HepG2 (cell line): Measurements from ENCODE around the gene SSNA1. TPM values are rescaled to one million over a fixed set of nuclear protein-coding genes. Genes with fewer than 3 reads are reported as not detected.

Experiments used
- ATAC-seq: fragments of 200-7000 bp; cut with Tn5 transposase; 3 replicates; pipeline ENCODE4 v1.9.1; 2020; ENCODE audit warnings: mild to moderate bottlenecking, moderate library complexity
- BruUV-seq: library from RNA; stranded (reverse); fragments of 400-500 nt; replicated peaks from 2 replicates; lab custom pipeline; 2021; lab: Mats Ljungman, UMichigan
- CTCF ChIA-PET: fragments of 300-600 bp; formaldehyde crosslinking; extraction: SDS; loops from one replicate; lab custom pipeline; 2021; ENCODE audit warnings: low total read pairs, inconsistent platforms, low intra/inter-chr PET ratio; lab: Yijun Ruan, JAX
- POLR2A ChIA-PET: fragments of 350-600 bp; sonication (Branson Sonifier 250); formaldehyde crosslinking; loops from one replicate; lab custom pipeline; 2020; ENCODE audit warnings: antibody characterized with exemption, inconsistent platforms; lab: Yijun Ruan, JAX
- DNase-seq: peaks from one replicate; pipeline ENCODE4 v3.0.0-alpha.2; 2015; ENCODE audit warnings: low spot score
- FAIRE-seq: peaks from 3 replicates; lab custom pipeline; 2011; peaks lifted over from hg19 to GRCh38; lab: Jason Lieb, UNC
- H2AFZ ChIP-seq: one replicate; pipeline ENCODE4 v1.6.1; 2011; ENCODE audit warnings: low read length, inconsistent platforms
- H3K27ac ChIP-seq: fragments of 300-600 bp; 3 replicates; pipeline ENCODE4 v1.8.0; 2011; ENCODE audit warnings: mixed run types, mild to moderate bottlenecking, mixed read lengths, low read length, inconsistent platforms; ENCODE audit not compliant: insufficient read depth; ENCODE audit errors: extremely low read length
- H3K27me3 ChIP-seq, 2 experiments: fragments of 200-600 bp in 1 of 2; 2 replicates in 1 of 2; 3 replicates in 1 of 2; pipeline versions ENCODE4 v1.6.0 to v1.8.0; 2011; ENCODE audit warnings: low read length in 2 of 2, mild to moderate bottlenecking in 2 of 2, moderate library complexity in 2 of 2, inconsistent platforms in 1 of 2; ENCODE audit not compliant: insufficient read depth in 2 of 2, control insufficient read depth in 1 of 2
- H3K36me3 ChIP-seq, 2 experiments: fragments of 200-600 bp in 1 of 2; replicated peaks in 1 of 2; 2 replicates in 1 of 2; 3 replicates in 1 of 2; pipeline versions ENCODE4 v1.5.1 to v1.8.0; 2011; ENCODE audit warnings: low read length in 2 of 2, inconsistent platforms in 1 of 2; ENCODE audit not compliant: insufficient read depth in 2 of 2, control insufficient read depth in 1 of 2
- H3K4me1 ChIP-seq: 2 replicates; pipeline ENCODE4 v1.5.1; 2012; ENCODE audit warnings: low read length, inconsistent platforms; ENCODE audit not compliant: insufficient read depth
- H3K4me2 ChIP-seq: 2 replicates; pipeline ENCODE4 v1.6.0; 2011; ENCODE audit warnings: low read depth, low read length, inconsistent platforms
- H3K4me3 ChIP-seq, 3 experiments: fragments of 200-600 bp in 1 of 3; sonication (generic), shearing (Covaris generic) in 1 of 3; replicated peaks in 1 of 3; 2 replicates each; pipeline ENCODE4 v1.5.1; 2011 to 2016; ENCODE audit warnings: low read length in 3 of 3, inconsistent platforms in 2 of 3, low read depth in 2 of 3, mild to moderate bottlenecking in 2 of 3, control low read depth in 1 of 3, mixed read lengths in 1 of 3; ENCODE audit not compliant: insufficient read depth in 1 of 3
- H3K79me2 ChIP-seq: one replicate; pipeline ENCODE4 v1.6.1; 2011; ENCODE audit warnings: low read length, inconsistent platforms; ENCODE audit not compliant: insufficient read depth
- H3K9ac ChIP-seq: 2 replicates; pipeline ENCODE4 v1.6.0; 2011; ENCODE audit warnings: mild to moderate bottlenecking, low read depth, low read length, inconsistent platforms; ENCODE audit not compliant: insufficient read depth
- H3K9me3 ChIP-seq: 2 replicates; pipeline ENCODE4 v1.5.1; 2012; ENCODE audit warnings: mild to moderate bottlenecking, low read length
- H4K20me1 ChIP-seq: 2 replicates; pipeline ENCODE4 v1.6.0; 2011; ENCODE audit warnings: inconsistent platforms, mild to moderate bottlenecking, low read length, moderate library complexity; ENCODE audit not compliant: insufficient read depth
- ARNT2 ChIP-seq: sonication (generic); formaldehyde crosslinking; IDR thresholded peaks from 2 replicates; pipeline ENCODE4 v1.8.0; 2022; ENCODE audit warnings: mild to moderate bottlenecking, low read depth, missing genetic modification reagents, moderate library complexity
- ATF1 ChIP-seq: IDR thresholded peaks from 2 replicates; pipeline ENCODE4 v1.6.1; 2016; ENCODE audit warnings: mild to moderate bottlenecking, control low read depth
- CAMTA2 ChIP-seq: sonication (generic); formaldehyde crosslinking; IDR thresholded peaks from 2 replicates; pipeline ENCODE4 v1.4.0; 2020; ENCODE audit warnings: mild to moderate bottlenecking, missing genetic modification reagents, borderline replicate concordance
- JUND ChIP-seq: sonication (generic); formaldehyde crosslinking; IDR thresholded peaks from 2 replicates; pipeline ENCODE4 v1.8.0; 2022; ENCODE audit warnings: mild to moderate bottlenecking, missing genetic modification reagents
- KLF12 ChIP-seq: sonication (generic); formaldehyde crosslinking; IDR thresholded peaks from 2 replicates; pipeline ENCODE4 v1.4.0; 2020; ENCODE audit warnings: missing genetic modification reagents, borderline replicate concordance
- MTA1 ChIP-seq: sonication (generic); formaldehyde crosslinking; IDR thresholded peaks from 2 replicates; pipeline ENCODE4 v1.4.0; 2020; ENCODE audit warnings: missing genetic modification reagents, mild to moderate bottlenecking, borderline replicate concordance
- RERE ChIP-seq: IDR thresholded peaks from 2 replicates; pipeline ENCODE4 v1.6.1; 2016; ENCODE audit warnings: low read depth, missing genetic modification reagents, missing compliant biosample characterization
- SAP130 ChIP-seq: IDR thresholded peaks from 2 replicates; pipeline ENCODE4 v1.6.1; 2016; ENCODE audit warnings: low read depth
- TP53 ChIP-seq: sonication (generic); formaldehyde crosslinking; conservative IDR thresholded peaks from 2 replicates; pipeline ENCODE4 v1.4.0; 2020; ENCODE audit warnings: missing genetic modification reagents
- UBTF ChIP-seq: sonication (generic); formaldehyde crosslinking; IDR thresholded peaks from 2 replicates; pipeline ENCODE4 v1.4.0; 2020; ENCODE audit warnings: mild to moderate bottlenecking, missing genetic modification reagents
- XRCC5 ChIP-seq: fragments of 200-400 bp; formaldehyde crosslinking; optimal IDR thresholded peaks from 2 replicates; pipeline ENCODE3; 2017; ENCODE audit warnings: mild to moderate bottlenecking, low read length
- ZNF10 ChIP-seq: sonication (generic); formaldehyde crosslinking; IDR thresholded peaks from 2 replicates; pipeline ENCODE4 v1.4.0; 2020; ENCODE audit warnings: mild to moderate bottlenecking, low read depth, missing genetic modification reagents, borderline replicate concordance
- ZNF446 ChIP-seq: sonication (generic); formaldehyde crosslinking; IDR thresholded peaks from 2 replicates; pipeline ENCODE4 v1.5.0; 2020; ENCODE audit warnings: mild to moderate bottlenecking, missing genetic modification reagents
- ZNF784 ChIP-seq: sonication (generic); formaldehyde crosslinking; IDR thresholded peaks from 2 replicates; pipeline ENCODE4 v1.5.1; 2020; ENCODE audit warnings: missing genetic modification reagents, mild to moderate bottlenecking, borderline replicate concordance
- ZNF790 ChIP-seq: sonication (generic); formaldehyde crosslinking; IDR thresholded peaks from 2 replicates; pipeline ENCODE4 v1.8.0; 2022; ENCODE audit warnings: missing genetic modification reagents, mild to moderate bottlenecking, borderline replicate concordance
- ZNF839 ChIP-seq: sonication (generic); formaldehyde crosslinking; IDR thresholded peaks from 2 replicates; pipeline ENCODE4 v1.4.0; 2020; ENCODE audit warnings: missing genetic modification reagents, mild to moderate bottlenecking, borderline replicate concordance
- ZSCAN12 ChIP-seq: sonication (generic); formaldehyde crosslinking; IDR thresholded peaks from 2 replicates; pipeline ENCODE4 v1.9.0; 2021; ENCODE audit warnings: mild to moderate bottlenecking, missing genetic modification reagents
- WGBS: methylation state at CpG from one replicate; pipeline ENCODE4 v1.1.6; 2017; ENCODE audit warnings: low lambda C conversion rate; 5-methylcytosine and 5-hydroxymethylcytosine counted together
- in situ Hi-C: cut with HindIII; loops from 2 replicates; pipeline ENCODE4 v1.10.0; 2017; ENCODE audit warnings: low pct_unique_long_range_greater_than_20kb; ENCODE audit not compliant: extremely low pct_ligation_motif_present
- intact Hi-C: fragments of 100-400 bp; cut with micrococcal nuclease; formaldehyde crosslinking; loops from one replicate; pipeline ENCODE4 v1.10.0; 2022; ENCODE audit not compliant: unreplicated experiment
- polyA plus RNA-seq, 8 experiments: library from polyadenylated mRNA; depleted of rRNA in 3 of 8; stranded (reverse) in 7 of 8; unstranded in 1 of 8; fragments of >200 nt; fragmentation: Illumina TruSeq in 4 of 8; extraction: Trizol in 4 of 8; gene quantifications; 2 replicates each; pipeline versions ENCODE4 v1.2.1 to v1.2.3, GENCODE V29; 2011 to 2016; ENCODE audit warnings: low read depth in 4 of 8, missing spikeins in 1 of 8, mixed read lengths in 1 of 8; ENCODE audit not compliant: insufficient read depth in 1 of 8
- total RNA-seq, 5 experiments: library from RNA; depleted of rRNA; stranded (reverse); fragments of >200 nt; fragmentation: Illumina TruSeq; extraction: Trizol; gene quantifications; 2 replicates each; pipeline ENCODE4 v1.2.3, GENCODE V29; 2016; ENCODE audit warnings: low read depth in 1 of 5

SSNA1 gene
- total and polyA plus RNA-seq, 2 of the 13 experiments (the other 11 are each of a cell fraction or from before 2014, with no cell fraction given): 35.9 to 49.4 TPM

- 15% methylated on average over 4 of the region's 11 CpGs for WGBS
- H3K27ac ChIP-seq: peak overlapping the region; percentile 47
- CTCF ChIA-PET: interaction anchor here (1.3 kb wide), 1 partner anchor 10 kb away, joined by 4 read pairs; the partner anchor contains the start of genes ANAPC2 and SSNA1
- TF ChIP-seq RERE (CRISPR knock-in tag) (no peak), XRCC5 (peak; percentile 14), ZNF10 (no peak), CAMTA2 (no peak), SAP130 (CRISPR knock-in tag) (peak; percentile 16; the same call in 1 of the 2 replicates), ATF1 (no peak), JUND (no peak), ZNF839 (no peak), ZSCAN12 (CRISPR knock-in tag) (no peak), KLF12 (CRISPR knock-in tag) (peak; percentile 74; the same call in 1 of the 2 replicates), UBTF (CRISPR knock-in tag) (peak; percentile 50; the same call in 1 of the 2 replicates), ARNT2 (CRISPR knock-in tag) (no peak), MTA1 (CRISPR knock-in tag) (no peak), ZNF784 (CRISPR knock-in tag) (peak; percentile 45; the same call in 1 of the 2 replicates), ZNF790 (no peak), ZNF446 (CRISPR knock-in tag) (0 out of 2 replicates have a peak, but pooled peaks have one; percentile 48), TP53 (CRISPR knock-in tag) (0 out of 2 replicates have a peak, but pooled peaks have one; percentile 32)
Measured at GRCh38 chr9:137198902-137199283, 10.4 kb downstream of the SSNA1 start.

More at GRCh38 chr9:137198902-137199283, 10.4 kb downstream of the SSNA1 start:
- ATAC-seq (no peak), FAIRE-seq (no peak), DNase-seq (no peak)
- Histone ChIP-seq H3K9me3 (no peaks in the 10 kb centered on the region), H3K9ac (peak overlapping the region; percentile 73), H3K27me3 (no peaks in the 10 kb centered on the region), H3K36me3 (no peaks in the 10 kb centered on the region; a peak in 1 of 5 replicates), H2AFZ (no peak overlapping the region), H3K4me1 (peaks cover 75% of the 10 kb centered on the region), H3K79me2 (peaks cover 61% of the 10 kb centered on the region), H3K4me3 (peak overlapping the region; percentile 71 to 75 (median 72)), H3K4me2 (peak overlapping the region; percentile 90), H4K20me1 (no peaks in the 10 kb centered on the region; the same call in 1 of the 2 replicates)
- POLR2A ChIA-PET: interaction anchor here (0.8 to 3.0 kb wide), 14 partner anchors 10 to 81 kb away, joined by 3 to 47 read pairs (median 5); partner anchors contain the start of genes ANAPC2, RNF208, SSNA1 and TUBB4B
- BruUV-seq: no TSS peak
- in situ Hi-C loops (no loop called here), intact Hi-C loops (no loop called here)
